ENCODE data around the gene CD209. TPM values are rescaled to one million over a fixed set of nuclear protein-coding genes. Genes with fewer than 3 reads are reported as not detected.

CD209 gene
- total and polyA plus RNA-seq, 2 of the 8 experiments (the other 6 are each of a cell fraction or from before 2014, with no cell fraction given), result 0.05 to 0.22 TPM

DNA sequence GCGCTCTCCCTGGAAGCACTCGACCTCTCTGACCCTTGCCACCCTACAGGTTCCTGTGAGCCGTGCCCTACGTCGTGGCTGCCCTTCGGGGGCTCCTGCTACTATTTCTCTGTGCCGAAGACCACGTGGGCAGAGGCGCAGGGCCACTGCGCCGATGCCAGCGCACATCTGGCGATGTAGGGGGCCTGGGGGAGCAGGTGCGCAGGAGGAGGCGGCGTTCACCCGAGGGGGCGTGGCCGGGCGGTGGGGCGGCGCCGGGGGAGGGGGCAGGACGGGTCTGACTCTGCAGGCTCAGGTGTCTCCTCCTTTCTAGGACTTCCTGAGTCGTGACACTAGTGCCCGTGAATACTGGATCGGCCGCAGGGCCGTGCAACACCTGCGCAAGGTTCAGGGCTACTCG lies 42.1 kb upstream of the CD209 start (continued):
- TF ChIP-seq CHD7 (IDR thresholded peaks at IDR 0.05; ENCODE audit: insufficient replicate concordance, low read length) (no peak), CTBP2 (IDR thresholded peaks at IDR 0.05; ENCODE audit: borderline replicate concordance, insufficient read depth, insufficient read length, low read length) (no peak), KDM4A (IDR thresholded peaks at IDR 0.05; ENCODE audit: low read depth, low read length, severe bottlenecking) (peak; percentile 12), TEAD4 (IDR thresholded peaks at IDR 0.05; ENCODE audit: low read depth, low read length) (no peak)

Measured in H1 (cell line).